GM19438 (cell line): ENCODE measurements around the gene FAM204A.

ENCODE experiments used
- ATAC-seq: cut with Tn5 transposase; IDR thresholded peaks from one replicate; pipeline ENCODE4 v1.9.1; 2021; ENCODE audit warnings: low read depth; ENCODE audit not compliant: unreplicated experiment

The FAM204A gene

DNA sequence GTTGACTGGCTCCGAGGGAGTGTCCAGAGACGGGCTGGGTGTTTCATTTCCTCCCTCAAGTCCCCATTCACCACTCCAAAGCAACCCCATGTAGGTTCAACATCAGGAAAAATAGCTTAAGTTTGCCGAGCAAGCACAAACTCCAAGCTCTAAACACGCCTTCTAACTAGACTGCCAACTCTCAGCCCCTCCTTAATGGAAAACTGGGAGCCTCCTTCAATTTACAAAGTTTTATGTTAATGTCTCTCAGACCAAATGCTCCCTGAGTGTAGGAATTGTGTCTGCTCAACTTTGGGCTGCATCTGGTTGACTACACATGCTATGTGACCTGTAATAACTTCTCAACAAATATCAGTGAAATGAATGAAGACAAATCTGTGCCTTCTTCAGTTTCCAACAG lies 87.5 kb downstream of the FAM204A start:
- no peak for ATAC-seq

DNA sequence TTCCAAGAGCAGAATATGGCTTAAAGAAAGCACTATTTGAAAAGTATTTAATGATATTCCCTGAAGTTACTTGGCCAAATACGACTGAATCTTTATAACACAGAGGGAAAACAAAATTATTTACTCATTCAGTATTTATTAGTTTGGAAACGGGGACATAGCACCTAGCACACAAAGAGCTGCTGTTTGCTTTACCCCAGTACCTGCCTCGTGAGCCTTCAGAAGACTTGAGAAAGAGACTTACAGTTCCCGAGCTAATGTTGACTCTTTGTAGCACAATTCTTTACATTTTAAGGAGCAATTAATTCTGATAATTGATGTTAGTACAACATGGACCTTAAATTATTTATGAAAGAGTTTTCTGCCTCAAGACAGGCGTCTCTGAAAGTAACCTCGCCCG lies 88.7 kb downstream of the FAM204A start:
- ATAC-seq: no peak

DNA sequence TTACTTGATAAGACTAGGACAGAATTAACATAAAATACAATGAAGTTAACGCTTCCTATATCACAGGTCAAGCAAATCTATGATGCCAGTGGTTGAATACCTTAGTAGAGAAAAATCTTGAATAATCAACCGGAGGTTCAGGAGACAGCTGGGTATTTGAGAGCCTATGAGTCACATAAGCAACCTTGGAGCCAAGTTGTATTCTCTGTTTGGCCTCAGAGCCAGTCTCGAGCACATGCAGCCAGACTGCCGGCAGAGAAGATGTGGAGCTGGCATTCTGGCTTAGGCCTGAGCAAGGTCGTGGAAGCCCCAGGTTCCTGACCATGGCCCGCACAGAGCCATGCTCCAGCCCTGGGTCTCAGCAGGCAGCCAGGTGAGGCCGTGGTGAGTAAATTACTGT lies 90.3 kb downstream of the FAM204A start:
- ATAC-seq: no peak

DNA sequence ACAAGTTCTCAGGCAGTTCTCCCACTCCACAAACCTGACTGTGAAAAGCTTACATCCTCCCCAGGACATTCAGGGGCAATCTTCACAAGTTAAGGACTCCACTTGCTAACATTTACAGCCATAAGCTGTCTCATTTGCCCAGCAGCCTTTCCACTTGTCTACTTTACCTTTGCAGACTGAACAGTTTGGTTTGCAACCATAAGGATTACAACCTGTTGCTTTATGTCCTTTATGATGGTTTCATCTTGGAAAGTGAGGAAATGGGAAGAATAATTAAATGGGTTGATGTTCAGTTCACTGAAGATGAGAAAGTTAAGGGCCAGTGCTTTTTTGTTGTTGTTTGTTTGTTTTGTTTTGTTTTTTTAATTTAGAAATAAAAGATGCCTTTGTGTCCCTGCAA lies 92.4 kb downstream of the FAM204A start:
- ATAC-seq: no peak
